HG02759 (cell line): ENCODE data around the gene NFIA.

ENCODE experiments used
- ATAC-seq: cut with Tn5 transposase; IDR thresholded peaks from one replicate; pipeline ENCODE4 v1.9.1; 2021; ENCODE audit warnings: mild to moderate bottlenecking, moderate library complexity; ENCODE audit not compliant: unreplicated experiment

Gene NFIA

DNA sequence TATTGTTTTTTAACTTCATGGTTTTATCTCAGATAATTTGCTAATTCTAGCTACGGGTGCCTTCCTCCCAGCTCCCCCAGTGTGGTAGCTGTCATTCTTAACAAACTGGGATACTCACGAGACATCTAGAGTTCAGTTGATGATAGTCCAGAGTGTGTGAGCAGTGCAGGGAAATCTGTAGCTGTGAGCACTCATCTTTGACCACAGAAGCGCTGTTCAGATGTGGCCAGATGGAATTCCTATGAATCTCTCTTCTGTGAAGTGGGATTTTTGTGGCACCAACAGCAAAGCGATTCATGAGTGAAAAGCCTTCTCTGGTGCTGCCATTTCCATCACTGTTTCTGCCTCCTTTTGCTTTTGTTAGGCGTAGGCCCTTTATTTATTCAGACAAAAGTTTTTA, 125.1 kb downstream of the NFIA start:
- ATAC-seq, result no peak

DNA sequence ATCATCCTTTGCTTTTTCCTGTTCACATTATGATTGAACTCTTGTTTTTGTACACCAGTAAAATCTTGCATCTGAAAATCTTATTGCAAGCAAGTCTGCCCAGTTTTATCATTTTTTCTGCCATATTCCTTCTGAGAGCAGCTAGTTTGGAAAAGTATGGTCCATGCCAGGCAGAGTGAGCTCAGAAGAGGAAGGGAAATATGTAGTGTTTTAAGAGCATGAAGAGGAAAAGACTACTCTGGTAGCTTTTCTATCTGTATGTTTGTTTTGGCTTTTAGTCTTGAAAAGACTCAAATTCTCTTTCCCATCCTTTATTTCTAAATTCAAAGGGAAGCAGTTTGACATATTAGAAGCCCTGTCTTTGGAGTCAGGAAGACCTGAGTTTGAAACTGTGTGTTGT, 125.8 kb downstream of the NFIA start:
- ATAC-seq, result no peak

DNA sequence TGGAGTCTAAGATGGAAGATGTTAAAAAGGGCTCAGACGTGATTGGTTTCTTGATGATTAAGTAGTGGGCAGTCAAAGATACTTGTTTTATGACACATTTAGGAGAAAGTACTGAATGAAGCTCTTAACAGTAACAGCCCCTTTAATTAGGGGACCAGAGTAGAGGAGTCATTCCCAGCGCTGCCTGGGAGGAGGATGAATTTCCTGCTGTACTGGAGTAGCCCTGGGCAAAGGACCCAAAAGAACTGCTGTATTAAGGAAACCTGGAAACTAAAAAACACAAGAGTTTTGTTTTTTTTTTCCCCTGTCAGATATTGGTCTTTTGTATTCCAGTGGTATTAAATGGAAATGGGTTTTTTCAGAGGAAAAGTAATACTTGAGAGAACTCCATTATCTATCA, 126.5 kb downstream of the NFIA start:
- ATAC-seq, result no peak

DNA sequence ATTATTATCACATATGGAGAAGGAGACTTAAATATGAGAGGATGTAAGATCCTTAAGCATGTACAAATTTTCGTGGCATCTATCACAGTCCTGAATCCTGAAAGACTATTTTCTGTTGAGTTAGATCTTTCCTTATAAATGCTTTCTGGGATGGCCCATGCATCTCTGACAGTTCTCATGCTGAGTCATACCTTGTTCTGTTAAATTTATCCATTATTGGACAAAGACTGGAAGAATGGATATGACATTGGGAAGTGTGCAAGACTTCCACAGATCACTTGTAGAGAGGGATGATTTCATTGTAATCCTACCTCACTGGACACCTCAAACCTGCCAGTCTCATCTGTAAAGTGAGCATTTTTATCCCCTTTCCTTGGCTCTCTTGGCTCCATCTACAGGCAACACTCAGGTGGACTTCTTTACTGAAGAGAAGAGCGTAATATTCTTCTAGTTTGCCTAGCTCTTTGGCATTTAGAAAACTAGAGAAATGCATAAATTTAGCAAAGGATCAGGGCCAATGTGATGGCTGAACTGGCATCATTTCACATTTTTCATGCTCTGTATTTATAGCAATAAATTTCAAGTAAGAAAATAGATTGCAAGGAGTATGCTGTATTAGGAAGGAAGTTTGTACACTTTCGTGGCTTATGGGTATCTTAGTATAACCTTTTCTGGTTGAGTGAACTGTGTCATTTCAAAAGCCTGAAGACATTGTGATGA, 128.2 kb downstream of the NFIA start:
- no peak for ATAC-seq

DNA sequence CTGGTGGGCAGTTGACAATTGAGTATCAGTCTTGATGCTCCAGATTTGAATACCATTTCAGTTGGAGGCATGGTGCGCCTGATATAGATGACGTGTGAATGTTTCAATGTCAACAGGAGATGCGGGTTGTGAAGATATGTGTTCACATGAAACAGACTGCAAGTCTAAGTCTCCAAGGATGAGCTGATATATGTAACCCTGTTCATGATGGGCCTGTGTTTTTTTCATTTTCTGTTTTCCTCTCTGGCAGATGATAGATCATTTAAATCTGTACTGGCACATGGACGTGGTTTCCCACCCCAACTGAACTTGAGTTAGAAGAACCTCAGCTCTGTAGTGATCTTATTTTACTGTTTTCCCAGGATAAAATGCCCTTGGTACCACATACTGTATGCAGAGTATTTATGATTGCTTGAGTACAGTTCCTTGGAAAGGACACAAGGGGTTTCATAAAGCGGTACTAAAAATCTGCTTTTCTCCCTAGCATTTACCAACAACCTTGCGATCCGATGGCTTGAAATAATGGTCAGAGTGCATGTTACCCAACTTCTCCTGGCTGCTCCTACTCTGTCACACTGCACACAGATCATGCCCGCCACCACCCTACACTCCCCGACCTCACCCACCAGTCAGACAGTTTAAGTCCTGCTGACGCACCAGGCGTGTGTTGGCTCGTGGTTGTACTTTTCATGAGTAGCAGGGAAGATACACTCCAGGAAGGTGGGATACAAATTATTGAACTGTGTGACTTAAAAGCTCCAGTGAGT, 131.1 kb downstream of the NFIA start:
- ATAC-seq, result no peak

DNA sequence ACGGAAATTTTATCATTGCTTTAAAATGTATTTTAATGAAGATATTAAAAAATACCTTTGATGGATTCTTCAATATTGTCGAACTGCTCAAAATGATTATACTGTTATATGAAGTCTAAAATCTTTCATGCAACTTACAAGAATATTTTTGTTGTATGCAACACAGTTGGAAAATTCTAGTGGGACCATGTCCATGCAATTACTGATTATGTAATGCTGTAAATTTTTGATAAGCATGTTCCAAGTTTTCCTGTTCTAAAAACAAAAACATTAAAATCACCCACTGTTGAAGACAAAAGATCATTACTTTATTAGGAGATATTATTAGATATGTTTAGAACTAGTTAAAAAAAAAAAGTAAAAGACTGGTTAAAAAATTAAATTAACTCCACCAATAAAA, 132.8 kb downstream of the NFIA start:
- ATAC-seq, result no peak

DNA sequence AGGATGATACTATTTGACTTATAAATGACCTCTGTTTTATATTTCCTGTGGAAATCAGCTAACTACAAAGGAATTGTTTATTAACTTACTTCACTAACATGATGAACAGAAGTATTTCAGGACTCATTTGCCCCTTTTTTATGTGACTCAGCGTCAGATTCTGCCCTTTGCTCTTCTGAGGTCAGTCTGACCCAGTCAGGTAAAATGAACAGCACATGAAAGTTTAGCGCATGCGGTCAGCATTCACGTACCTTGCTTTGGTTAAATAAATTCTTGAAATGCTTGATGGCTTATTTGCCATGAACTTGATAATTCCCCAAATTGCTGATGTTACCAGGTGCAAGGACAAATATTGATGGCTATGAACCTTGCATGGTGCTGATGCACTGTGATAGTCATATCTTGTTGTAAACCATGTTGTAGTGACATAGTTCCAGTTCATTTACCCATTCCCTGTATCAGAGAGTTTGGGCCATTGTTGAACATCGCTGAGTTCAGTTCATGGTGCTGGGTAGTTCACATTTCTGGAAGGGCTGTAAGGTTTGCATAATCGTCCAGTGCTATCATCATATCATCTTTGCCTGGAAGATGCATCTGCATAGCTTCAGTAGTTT, 133.4 kb downstream of the NFIA start:
- ATAC-seq, result no peak

DNA sequence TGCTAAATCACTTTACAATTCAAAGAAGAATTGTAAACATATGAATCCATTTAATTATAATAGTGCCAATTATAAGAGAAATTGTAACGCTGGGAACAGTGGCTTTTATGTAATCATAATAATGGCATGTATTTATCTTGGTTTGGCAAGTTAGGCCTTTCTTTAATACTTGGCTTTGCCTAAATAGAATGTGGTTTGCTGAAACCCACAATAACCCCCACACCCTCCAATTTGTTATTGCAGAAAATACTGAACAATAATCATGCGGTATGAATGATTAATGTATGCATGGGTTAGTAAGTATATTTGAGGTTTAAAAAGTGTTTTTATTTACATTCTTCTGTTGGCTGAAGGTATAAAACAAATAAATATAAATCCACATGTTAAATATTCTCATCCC, 138.2 kb downstream of the NFIA start:
- no peak for ATAC-seq

DNA sequence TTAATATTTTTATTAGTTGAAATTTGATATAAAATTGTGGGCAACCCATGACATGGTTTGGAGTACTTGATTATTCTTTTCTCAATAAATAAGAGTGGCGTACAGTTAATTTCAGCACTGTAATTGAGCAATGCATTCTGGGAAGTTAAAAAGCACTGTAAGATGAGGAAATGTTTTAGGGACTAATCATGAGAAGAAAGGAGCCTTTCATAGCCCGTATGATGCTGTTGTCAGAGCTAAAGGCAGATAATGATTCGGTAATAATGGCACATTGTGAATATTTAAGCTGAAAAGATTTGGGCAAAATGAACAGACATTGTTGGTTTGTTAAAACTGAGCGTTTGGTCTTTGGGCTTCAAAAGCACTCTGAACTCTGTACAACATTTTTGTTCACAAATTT, 139.3 kb downstream of the NFIA start:
- ATAC-seq, result no peak

DNA sequence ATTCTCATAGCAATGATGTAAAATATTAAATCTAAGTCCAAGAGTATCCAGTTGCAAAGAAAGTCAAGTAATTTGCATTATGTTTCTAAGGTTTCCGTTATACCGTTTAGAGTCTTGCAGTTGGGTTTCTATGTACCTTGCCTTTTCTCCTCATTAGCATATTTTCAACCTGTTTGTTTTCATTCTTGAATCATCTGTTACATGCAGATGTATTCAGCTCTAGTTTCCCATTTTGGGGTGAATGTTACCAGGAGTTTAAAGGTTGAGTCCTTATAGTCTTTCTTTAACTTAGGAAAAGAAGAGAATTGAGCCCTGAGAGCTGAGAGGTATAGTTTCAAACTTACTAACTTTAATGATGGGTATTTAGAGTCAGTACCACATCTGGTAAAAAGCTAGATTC, 139.9 kb downstream of the NFIA start:
- no peak for ATAC-seq

DNA sequence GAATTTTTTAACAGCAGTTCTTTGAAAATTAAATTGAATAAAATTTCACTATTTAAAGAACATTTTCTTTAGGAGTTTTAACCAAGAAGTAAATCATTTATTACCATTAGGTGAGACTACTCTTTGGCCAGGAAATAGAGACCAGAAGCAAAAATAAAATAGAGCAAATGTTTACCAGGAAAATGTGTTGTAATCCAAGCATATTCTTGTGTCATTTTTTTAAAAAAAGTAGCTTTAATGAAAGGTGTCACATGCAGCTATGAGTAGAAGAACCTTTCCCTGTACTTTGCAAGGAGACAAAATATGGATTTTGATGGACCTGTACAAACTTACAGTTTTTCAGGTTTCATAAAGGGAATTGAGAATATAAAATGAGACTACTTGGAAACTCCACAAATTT, 140.8 kb downstream of the NFIA start:
- ATAC-seq, result no peak

DNA sequence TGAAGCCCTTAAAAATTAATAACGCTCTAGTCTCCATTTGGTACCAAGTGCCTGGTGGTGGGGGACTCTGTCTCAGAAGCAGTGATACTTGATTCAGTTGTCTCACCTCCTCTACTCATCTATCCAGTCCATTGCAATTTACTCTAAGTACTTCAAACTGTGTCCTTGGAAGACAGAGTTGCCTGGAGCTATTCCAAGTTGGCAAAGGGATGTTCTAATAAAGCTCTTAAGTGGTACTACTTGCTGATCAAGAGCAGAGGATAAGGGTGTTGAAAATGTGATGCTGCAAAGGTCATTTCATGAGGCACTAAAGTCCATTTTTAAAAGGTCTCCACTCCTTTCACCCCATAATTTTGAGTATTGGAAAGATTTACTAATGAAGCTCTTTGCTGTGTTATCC, 142.2 kb downstream of the NFIA start:
- no peak for ATAC-seq

DNA sequence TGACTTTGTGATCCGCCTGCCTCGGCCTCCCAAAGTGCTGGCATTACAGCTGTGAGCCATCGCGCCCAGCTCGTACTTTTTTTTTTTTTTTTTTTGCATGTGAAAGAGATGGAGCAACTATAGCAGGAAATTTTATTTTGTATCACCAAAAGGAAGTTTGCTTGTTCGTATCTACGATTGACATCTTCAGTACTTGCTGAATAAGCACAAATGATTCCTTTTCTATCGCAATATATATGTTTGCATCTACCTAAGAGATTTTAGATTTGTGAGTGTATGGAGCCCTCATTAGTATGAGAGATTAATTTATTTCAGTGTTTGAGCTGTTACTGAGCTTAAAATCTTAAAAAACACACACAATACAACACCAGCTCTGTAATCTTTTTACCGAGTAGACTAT, 143.1 kb downstream of the NFIA start:
- ATAC-seq, result no peak

DNA sequence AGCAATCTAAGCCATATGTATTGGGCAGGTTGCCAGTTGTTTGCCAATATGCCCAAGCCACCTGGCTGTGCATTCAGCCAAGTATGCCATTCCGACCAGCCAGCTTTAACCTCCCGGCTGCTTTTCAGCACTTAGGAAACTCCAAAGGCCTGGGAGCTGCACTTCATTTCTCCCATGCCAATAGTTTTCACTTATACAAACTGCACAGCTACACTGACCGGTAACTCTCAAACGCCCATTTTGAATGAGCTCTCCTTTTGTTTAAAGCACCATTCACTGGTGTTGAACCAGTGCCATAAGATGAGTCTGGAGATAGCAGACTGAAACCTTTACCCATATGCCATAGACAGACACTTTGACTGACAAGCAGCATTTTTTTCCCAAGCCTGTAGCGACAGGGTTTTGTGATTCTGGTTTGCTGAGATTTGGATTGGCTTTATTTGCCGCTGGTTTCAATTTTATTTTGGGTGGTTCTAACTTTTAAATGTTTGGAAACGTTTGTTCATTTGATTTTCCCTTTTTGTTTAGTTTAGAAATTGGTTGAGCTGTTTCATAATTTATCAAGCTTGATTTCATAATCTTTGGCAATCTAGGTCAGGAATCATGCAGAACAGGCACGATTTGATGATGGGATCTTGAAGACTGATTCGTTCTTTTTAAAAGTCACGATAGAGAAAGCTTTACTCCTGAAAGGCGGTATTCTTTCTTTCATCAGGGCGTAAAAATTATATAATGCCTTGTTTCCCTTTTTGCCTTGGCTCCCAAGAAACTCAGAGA, 144.6 kb downstream of the NFIA start:
- no peak for ATAC-seq

DNA sequence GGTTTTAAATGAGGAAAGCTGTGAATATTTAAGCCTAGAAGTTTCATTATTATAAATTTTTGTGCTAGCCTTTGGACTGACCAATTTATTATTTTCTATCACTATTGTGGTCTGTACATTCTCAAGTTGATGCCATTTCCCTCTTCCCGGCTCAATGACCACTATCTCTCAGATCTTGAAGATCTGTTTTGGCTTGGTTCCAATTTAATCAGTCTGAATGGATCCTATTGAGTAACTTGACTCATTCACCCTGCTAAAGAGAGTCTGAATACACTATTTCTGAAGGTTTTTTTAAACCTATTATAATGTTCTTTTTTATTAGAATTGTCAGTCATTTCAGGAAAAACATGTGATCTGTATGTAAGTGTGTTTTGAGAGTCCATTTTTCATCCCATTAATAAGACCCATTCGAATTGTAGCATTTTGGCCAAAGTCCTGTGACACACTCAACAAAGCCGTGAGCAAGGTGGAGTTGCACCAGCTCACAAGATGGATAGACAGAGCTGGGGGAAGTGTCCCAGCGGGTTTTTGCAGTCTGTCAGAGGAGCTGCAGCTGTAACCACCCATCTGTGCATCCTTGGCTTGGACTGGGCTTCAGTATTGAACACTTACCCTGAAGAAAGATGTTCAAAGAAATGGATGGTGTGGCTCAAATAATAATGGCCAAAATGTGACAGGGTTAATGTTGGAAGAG, 145.6 kb downstream of the NFIA start:
- no peak for ATAC-seq

DNA sequence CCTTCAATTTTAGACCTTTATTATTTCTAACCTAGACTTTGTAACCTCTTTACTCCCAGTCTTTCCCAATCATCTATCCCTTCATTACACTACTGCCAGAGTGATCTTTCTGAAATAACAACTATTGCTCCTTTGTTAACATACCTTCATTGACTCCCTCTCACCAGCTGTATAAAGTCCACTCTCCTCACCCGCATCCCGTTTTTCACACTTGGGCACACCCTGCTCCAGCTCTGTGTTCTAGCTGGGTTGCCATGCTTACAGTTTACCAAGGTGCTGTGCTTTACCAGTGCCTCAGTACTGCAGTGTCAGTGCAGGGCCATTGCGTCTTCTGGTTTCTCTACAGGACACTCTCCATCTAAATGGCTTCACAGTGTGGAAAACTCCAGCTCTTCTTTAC, 148.2 kb downstream of the NFIA start:
- ATAC-seq, result no peak

DNA sequence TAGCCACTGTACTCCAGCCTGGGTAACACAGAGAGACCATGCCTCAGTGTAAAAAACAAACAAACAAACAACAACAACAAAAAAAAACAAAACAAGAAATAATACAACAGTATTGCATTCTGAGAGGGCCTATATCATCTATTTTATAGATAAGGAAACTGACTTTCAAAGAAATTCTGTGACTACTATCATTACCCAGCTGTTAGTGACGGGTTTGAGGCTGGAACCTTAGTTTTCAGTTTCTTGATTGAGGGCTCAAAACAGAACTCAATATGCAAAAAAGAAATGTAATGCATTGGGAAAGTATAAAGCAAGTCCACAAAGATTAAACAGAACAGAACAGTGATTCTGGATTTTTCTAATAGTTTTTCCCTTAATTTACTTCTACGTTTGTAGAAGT, 149.4 kb downstream of the NFIA start:
- ATAC-seq, result no peak

DNA sequence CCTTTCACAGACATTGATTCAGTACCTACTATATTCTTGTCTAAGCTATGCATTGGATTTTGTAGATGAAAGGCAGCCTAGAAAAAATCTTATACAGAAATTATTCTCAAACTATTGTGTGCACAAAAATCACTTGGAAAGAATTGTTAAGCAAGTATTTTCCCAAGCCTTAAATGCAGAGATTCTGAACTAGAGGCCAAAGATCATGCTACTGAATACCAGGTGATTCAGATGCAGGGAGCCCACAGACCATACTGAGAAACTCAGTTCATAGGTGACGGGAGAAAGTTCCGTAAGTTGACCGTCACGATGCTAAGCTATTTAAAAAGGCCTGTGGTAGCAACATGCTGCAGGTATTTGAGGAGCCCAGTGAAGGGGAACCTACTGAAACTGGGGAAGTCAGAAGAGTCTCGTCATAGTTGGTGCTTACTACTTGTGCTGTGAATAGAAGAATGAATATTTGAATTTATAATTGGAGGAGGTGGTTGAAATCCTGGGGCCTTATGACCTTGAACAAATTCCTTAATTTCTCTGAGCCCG, 150.8 kb downstream of the NFIA start:
- no peak for ATAC-seq

DNA sequence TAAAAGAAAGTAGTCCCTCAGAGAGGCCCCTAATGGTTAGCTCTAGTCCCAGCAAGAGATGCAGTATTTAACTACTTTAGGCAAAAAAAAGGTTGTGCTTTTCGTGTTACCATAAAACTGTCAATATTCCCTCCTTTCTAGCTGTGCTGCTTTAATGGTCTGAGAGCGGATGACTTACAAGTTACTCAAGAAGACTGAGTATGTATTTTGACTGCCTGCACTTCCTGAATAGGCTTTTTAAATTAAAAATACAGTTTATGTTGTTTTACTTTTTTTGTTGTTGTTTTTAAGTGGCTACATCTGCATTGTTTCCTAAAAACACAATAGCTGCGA, 152.2 kb downstream of the NFIA start:
- no peak for ATAC-seq

DNA sequence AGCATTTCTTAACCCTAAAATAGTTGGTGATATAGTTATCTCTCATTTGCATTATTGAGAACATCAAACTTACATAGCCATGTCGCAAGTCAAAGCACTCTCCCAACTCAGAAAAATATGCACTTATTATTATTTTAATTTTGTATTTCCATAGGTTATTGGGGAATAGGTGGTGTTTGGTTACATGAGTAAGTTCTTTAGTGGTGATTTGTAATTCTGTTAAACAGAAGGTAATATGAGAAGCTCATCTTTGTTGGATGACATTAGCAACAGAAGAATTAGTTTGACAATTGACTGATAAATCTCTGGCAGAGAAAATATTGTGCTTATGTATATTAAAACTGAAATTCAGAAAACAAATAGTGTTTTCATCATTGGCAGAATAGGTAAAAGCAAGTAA, 154.8 kb downstream of the NFIA start:
- no peak for ATAC-seq
